Measurements from ENCODE around the gene TMEM126B.

TMEM126B gene

GRCh38 chr11:85672105-85672902, 43.9 kb downstream of the TMEM126B start:
- no peak for DNase-seq (ENCODE audit: low read depth)
- TF ChIP-seq CTCF (IDR thresholded peaks at IDR 0.05; ENCODE audit: control insufficient read depth, insufficient read depth, low read depth, low read length, missing control alignments) = no peak
- no peak overlapping the region for H3K4me3 ChIP-seq (ENCODE audit: control insufficient read depth, low read depth, low read length)

GRCh38 chr11:85673393-85673792, 45.0 kb downstream of the TMEM126B start:
- no peak for DNase-seq (ENCODE audit: low read depth)
- TF ChIP-seq CTCF (IDR thresholded peaks at IDR 0.05; ENCODE audit: control insufficient read depth, insufficient read depth, low read depth, low read length, missing control alignments) = no peak
- H3K4me3 ChIP-seq (ENCODE audit: control insufficient read depth, low read depth, low read length) = no peak overlapping the region

GRCh38 chr11:85679576-85679975, 51.2 kb downstream of the TMEM126B start:
- TF ChIP-seq CTCF (IDR thresholded peaks at IDR 0.05; ENCODE audit: control insufficient read depth, insufficient read depth, low read depth, low read length, missing control alignments) = no peak
- no peak overlapping the region for H3K4me3 ChIP-seq (ENCODE audit: control insufficient read depth, low read depth, low read length)
- DNase-seq (ENCODE audit: low read depth) = no peak

- DNase-seq (ENCODE audit: low read depth) = no peak
These were observed 52.5 kb downstream of the TMEM126B start for GRCh38 chr11:85680897-85681296.

GRCh38 chr11:85682330-85683305, 54.2 kb downstream of the TMEM126B start:
- TF ChIP-seq CTCF (IDR thresholded peaks at IDR 0.05; ENCODE audit: control insufficient read depth, insufficient read depth, low read depth, low read length, missing control alignments) = no peak
- no peak for DNase-seq (ENCODE audit: low read depth)
- H3K4me3 ChIP-seq (ENCODE audit: control insufficient read depth, low read depth, low read length) = peak overlapping the region; percentile 61

More at GRCh38 chr11:85680897-85681296, 52.5 kb downstream of the TMEM126B start:
- TF ChIP-seq CTCF (IDR thresholded peaks at IDR 0.05; ENCODE audit: control insufficient read depth, insufficient read depth, low read depth, low read length, missing control alignments) = no peak
- no peak overlapping the region for H3K4me3 ChIP-seq (ENCODE audit: control insufficient read depth, low read depth, low read length)

GRCh38 chr11:85685125-85685819, 56.9 kb downstream of the TMEM126B start:
- TF ChIP-seq CTCF (IDR thresholded peaks at IDR 0.05; ENCODE audit: control insufficient read depth, insufficient read depth, low read depth, low read length, missing control alignments) = no peak
- H3K4me3 ChIP-seq (ENCODE audit: control insufficient read depth, low read depth, low read length) = peak overlapping the region; percentile 22
- no peak for DNase-seq (ENCODE audit: low read depth)

All from AG09309 (cell line).